HepG2 (cell line): ENCODE results near the gene COBLL1. TPM values are rescaled to one million over a fixed set of nuclear protein-coding genes. Genes with fewer than 3 reads are reported as not detected.

ENCODE experiments used
- DPF2 ChIP-seq: sonication (generic); formaldehyde crosslinking; IDR thresholded peaks from 2 replicates; pipeline ENCODE4 v1.4.0; 2020; ENCODE audit warnings: mild to moderate bottlenecking, low read depth, missing genetic modification reagents, borderline replicate concordance
- FOXJ3 ChIP-seq: sonication (generic); formaldehyde crosslinking; IDR thresholded peaks from 2 replicates; pipeline ENCODE4 v1.4.0; 2020; ENCODE audit warnings: missing genetic modification reagents, mild to moderate bottlenecking, borderline replicate concordance
- HMGXB4 ChIP-seq, 2 experiments: sonication (generic) in 1 of 2; formaldehyde crosslinking in 1 of 2; IDR thresholded peaks; 2 replicates each; pipeline versions ENCODE4 v1.4.0 to v1.6.1; 2018 to 2020; ENCODE audit warnings: missing genetic modification reagents in 2 of 2, borderline replicate concordance in 1 of 2, low read depth in 1 of 2, mild to moderate bottlenecking in 1 of 2, missing biosample characterization in 1 of 2
- HNF1A ChIP-seq, 2 experiments: sonication (generic) in 1 of 2; formaldehyde crosslinking in 1 of 2; IDR thresholded peaks; 2 replicates each; pipeline versions ENCODE4 v1.4.0 to v1.6.1; 2016 to 2020; ENCODE audit warnings: borderline replicate concordance in 1 of 2, low read depth in 1 of 2, mild to moderate bottlenecking in 1 of 2, missing genetic modification reagents in 1 of 2
- KAT2B ChIP-seq: fragments of 150-350 bp; IDR thresholded peaks from 2 replicates; pipeline ENCODE4 v1.6.1; 2014; ENCODE audit warnings: low read depth, low read length, borderline replicate concordance
- MIER3 ChIP-seq: IDR thresholded peaks from 2 replicates; pipeline ENCODE4 v1.6.1; 2016; ENCODE audit warnings: missing compliant biosample characterization, borderline replicate concordance
- MIXL1 ChIP-seq: IDR thresholded peaks from 2 replicates; pipeline ENCODE4 v1.6.1; 2016
- NFE2 ChIP-seq: sonication (generic); formaldehyde crosslinking; IDR thresholded peaks from 2 replicates; pipeline ENCODE4 v1.4.0; 2020; ENCODE audit warnings: missing genetic modification reagents
- PAXIP1 ChIP-seq: sonication (generic); formaldehyde crosslinking; conservative IDR thresholded peaks from 2 replicates; pipeline ENCODE4 v1.4.0; 2020; ENCODE audit warnings: mild to moderate bottlenecking, missing genetic modification reagents, moderate library complexity
- SAP130 ChIP-seq: IDR thresholded peaks from 2 replicates; pipeline ENCODE4 v1.6.1; 2016; ENCODE audit warnings: low read depth
- THRA ChIP-seq: sonication (generic); formaldehyde crosslinking; IDR thresholded peaks from 2 replicates; pipeline ENCODE4 v1.4.0; 2020; ENCODE audit warnings: missing genetic modification reagents, borderline replicate concordance
- ZFP41 ChIP-seq: sonication (generic); formaldehyde crosslinking; IDR thresholded peaks from 2 replicates; pipeline ENCODE4 v1.4.0; 2020; ENCODE audit warnings: mild to moderate bottlenecking, missing genetic modification reagents, borderline replicate concordance
- ZNF205 ChIP-seq: IDR thresholded peaks from 2 replicates; pipeline ENCODE4 v1.6.1; 2018; ENCODE audit warnings: missing biosample characterization, missing genetic modification reagents
- ZNF414 ChIP-seq: sonication (generic); formaldehyde crosslinking; IDR thresholded peaks from 2 replicates; pipeline ENCODE4 v1.5.0; 2020; ENCODE audit warnings: missing genetic modification reagents
- ZNF720 ChIP-seq: sonication (generic); formaldehyde crosslinking; IDR thresholded peaks from 2 replicates; pipeline ENCODE4 v1.4.0; 2020; ENCODE audit warnings: missing genetic modification reagents
- ZSCAN30 ChIP-seq: sonication (generic); formaldehyde crosslinking; IDR thresholded peaks from 2 replicates; pipeline ENCODE4 v1.5.0; 2020; ENCODE audit warnings: mild to moderate bottlenecking, missing genetic modification reagents
- polyA plus RNA-seq, 8 experiments: library from polyadenylated mRNA; depleted of rRNA in 3 of 8; stranded (reverse) in 7 of 8; unstranded in 1 of 8; fragments of >200 nt; fragmentation: Illumina TruSeq in 4 of 8; extraction: Trizol in 4 of 8; gene quantifications; 2 replicates each; pipeline versions ENCODE4 v1.2.1 to v1.2.3, GENCODE V29; 2011 to 2016; ENCODE audit warnings: low read depth in 4 of 8, missing spikeins in 1 of 8, mixed read lengths in 1 of 8; ENCODE audit not compliant: insufficient read depth in 1 of 8
- total RNA-seq, 5 experiments: library from RNA; depleted of rRNA; stranded (reverse); fragments of >200 nt; fragmentation: Illumina TruSeq; extraction: Trizol; gene quantifications; 2 replicates each; pipeline ENCODE4 v1.2.3, GENCODE V29; 2016; ENCODE audit warnings: low read depth in 1 of 5

COBLL1 gene
- total and polyA plus RNA-seq, 2 of the 13 experiments (the other 11 are each of a cell fraction or from before 2014, with no cell fraction given) = 32.6 to 86.8 TPM

- peak; percentile 77 for TF ChIP-seq SAP130 (CRISPR knock-in tag)
- no peak for TF ChIP-seq ZNF205 (CRISPR knock-in tag)
- peak; percentile 87; the same call in 1 of the 2 replicates for TF ChIP-seq FOXJ3
- peak; percentile 73 for TF ChIP-seq MIER3 (CRISPR knock-in tag)
- peak; percentile 67; the same call in 1 of the 2 replicates for TF ChIP-seq THRA (CRISPR knock-in tag)
- peak in 1 of 2 experiments; percentile 53; a peak in 1 of 4 replicates for TF ChIP-seq HMGXB4 (CRISPR knock-in tag; IDR thresholded peaks at IDR 0.05; ENCODE audit: borderline replicate concordance in 1 of 2, low read depth in 1 of 2)
- peak; percentile 75; the same call in 1 of the 2 replicates for TF ChIP-seq DPF2
- TF ChIP-seq ZNF414 (CRISPR knock-in tag) = peak; percentile 52; the same call in 1 of the 2 replicates
- peak; percentile 94 for TF ChIP-seq MIXL1 (CRISPR knock-in tag)
- TF ChIP-seq ZNF720 = no peak
- peak; percentile 83 for TF ChIP-seq HNF1A (IDR thresholded peaks at IDR 0.05; ENCODE audit: low read depth)
- TF ChIP-seq HNF1A (CRISPR knock-in tag; IDR thresholded peaks at IDR 0.05; ENCODE audit: borderline replicate concordance) = peak; percentile 89; the same call in 1 of the 2 replicates
- TF ChIP-seq PAXIP1 (CRISPR knock-in tag) = peak; percentile 86
- no peak for TF ChIP-seq ZFP41 (CRISPR knock-in tag)
- no peak for TF ChIP-seq KAT2B
- TF ChIP-seq ZSCAN30 (CRISPR knock-in tag) = no peak
- TF ChIP-seq NFE2 (CRISPR knock-in tag) = no peak
Observed at GRCh38 chr2:164693390-164693789, 148.2 kb downstream of the COBLL1 start (continued).
